Thyroid gland (tissue), 4 donors: ENCODE measurements around the gene F10.

Experiments
- POLR2A ChIP-seq, 2 donors: fragments of 450-650 bp; IDR thresholded peaks; one replicate each; pipeline ENCODE4 v1.6.1; 2017; ENCODE audit warnings: antibody characterized with exemption in 2 of 2, mild to moderate bottlenecking in 2 of 2, moderate library complexity in 1 of 2
- TF ChIP-seq, protein P1 (sequence below), 6 experiments: fragments of 200-600 bp in 3 of 6; fragments of 450-650 bp in 3 of 6; sonication (generic) in 3 of 6; IDR thresholded peaks; one replicate each; pipeline ENCODE4 v1.5.1; 2016 to 2019; ENCODE audit warnings: antibody characterized with exemption in 6 of 6, mild to moderate bottlenecking in 2 of 6, inconsistent platforms in 1 of 6, moderate library complexity in 1 of 6

DNA sequence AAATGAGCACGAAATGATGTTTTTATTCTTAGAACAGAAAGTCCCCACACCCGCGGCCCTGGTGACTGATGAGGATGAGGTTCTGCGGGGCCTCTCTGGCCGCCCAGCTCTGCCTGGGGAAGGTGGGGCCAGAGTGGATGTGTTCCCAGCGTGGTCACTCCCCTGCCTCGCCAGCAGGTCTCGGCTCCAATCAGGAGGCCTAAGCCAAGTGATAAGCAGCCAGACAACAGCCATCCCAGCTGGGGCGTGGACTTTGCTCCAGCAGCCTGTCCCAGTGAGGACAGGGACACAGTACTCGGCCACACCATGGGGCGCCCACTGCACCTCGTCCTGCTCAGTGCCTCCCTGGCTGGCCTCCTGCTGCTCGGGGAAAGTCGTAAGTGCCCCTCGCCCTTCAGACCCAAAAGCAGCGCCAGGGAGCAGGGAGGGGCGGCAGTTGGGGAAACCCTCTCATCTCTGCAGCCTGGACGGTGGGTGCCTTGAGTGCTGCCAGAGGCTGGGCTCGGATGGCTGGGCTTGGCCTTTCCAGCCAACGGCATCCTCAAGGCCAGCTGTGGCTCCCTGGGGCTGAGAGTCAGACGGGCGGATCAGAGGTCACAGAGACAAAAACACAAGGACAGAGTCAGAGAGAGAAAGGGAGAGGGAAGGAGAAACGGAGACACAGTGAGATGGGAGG, at the start of gene F10:
- no peak for TF ChIP-seq POLR2A (IDR thresholded peaks at IDR 0.05)
- TF ChIP-seq, protein P1, sequence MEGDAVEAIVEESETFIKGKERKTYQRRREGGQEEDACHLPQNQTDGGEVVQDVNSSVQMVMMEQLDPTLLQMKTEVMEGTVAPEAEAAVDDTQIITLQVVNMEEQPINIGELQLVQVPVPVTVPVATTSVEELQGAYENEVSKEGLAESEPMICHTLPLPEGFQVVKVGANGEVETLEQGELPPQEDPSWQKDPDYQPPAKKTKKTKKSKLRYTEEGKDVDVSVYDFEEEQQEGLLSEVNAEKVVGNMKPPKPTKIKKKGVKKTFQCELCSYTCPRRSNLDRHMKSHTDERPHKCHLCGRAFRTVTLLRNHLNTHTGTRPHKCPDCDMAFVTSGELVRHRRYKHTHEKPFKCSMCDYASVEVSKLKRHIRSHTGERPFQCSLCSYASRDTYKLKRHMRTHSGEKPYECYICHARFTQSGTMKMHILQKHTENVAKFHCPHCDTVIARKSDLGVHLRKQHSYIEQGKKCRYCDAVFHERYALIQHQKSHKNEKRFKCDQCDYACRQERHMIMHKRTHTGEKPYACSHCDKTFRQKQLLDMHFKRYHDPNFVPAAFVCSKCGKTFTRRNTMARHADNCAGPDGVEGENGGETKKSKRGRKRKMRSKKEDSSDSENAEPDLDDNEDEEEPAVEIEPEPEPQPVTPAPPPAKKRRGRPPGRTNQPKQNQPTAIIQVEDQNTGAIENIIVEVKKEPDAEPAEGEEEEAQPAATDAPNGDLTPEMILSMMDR (IDR thresholded peaks at IDR 0.05), result no peak
